HTERT RPE-1 (cell line): ENCODE measurements around the gene ETFA.

Experiments
- in situ Hi-C: fragments of 300-500 bp; cut with MboI; formaldehyde crosslinking; loops from 4 replicates; pipeline ENCODE4 v1.14.3; 2020; ENCODE audit warnings: low sequenced_read_pairs

Gene ETFA

DNA sequence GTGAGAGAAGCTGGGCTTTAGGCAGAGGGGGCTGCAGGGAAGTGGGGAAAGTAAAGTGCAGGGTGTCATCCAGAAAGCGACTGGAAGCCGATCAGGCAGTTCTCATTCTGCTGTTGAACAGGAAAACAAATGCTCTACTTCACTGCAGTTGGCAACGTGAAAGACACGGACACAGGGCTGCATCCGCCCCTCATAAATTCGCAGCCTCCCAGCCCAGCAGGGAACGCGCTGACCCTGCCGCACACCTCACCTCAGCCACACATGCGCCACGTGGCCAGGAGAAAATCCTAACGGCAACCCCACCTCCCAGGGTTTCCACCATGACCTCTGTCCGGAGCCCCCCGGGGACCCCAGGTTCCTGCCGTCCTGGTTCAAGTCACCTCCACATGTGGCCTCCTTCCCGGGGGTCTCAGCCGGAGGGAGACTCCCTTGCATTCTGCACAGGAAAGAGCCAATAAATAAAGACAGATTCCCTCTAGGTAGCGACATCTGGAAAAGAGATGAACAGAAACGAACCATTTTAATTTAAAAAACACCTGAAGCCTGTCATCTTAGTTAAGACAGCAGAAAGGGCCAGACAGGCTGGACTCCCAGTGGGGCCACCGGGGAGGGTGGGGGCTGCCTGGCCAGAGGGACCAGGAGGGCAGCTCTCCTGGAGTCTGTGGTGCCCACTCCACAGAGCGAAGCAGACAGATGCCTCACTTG, 132.8 kb downstream of the ETFA start:
- in situ Hi-C loops: no loop called here

- in situ Hi-C loops: no loop called here
Measured at GRCh38 chr15:76177491-76178040, 133.7 kb downstream of the ETFA start.

GRCh38 chr15:76176487-76177085, 134.7 kb downstream of the ETFA start:
- in situ Hi-C loops: no loop called here

DNA sequence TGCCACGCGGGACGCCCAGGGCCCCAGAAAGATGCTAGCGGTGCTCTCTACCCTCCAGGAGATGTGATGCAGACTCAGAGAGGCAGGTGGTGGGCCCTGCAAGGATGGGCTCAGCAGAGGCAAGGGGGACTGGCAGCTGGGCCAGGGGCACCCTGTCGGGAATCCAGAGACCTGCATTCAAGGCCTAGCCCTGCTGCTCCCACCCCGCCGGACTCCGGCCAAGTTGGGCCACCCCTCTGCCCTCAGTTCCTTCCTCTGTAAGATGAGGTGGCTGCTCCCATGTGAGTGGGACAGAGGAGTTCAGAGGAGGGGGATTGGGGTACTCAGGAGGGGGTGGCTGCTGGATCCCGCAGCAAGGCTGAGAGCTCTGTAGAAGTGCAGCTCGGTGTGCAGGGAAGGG, 135.2 kb downstream of the ETFA start:
- in situ Hi-C loops: no loop called here

GRCh38 chr15:76175442-76175841, 135.8 kb downstream of the ETFA start:
- in situ Hi-C loops: no loop called here

GRCh38 chr15:76174654-76175053, 136.6 kb downstream of the ETFA start:
- in situ Hi-C loops: no loop called here

GRCh38 chr15:76173317-76173834, 137.9 kb downstream of the ETFA start:
- in situ Hi-C loops: no loop called here

- in situ Hi-C loops: no loop called here
Measured at GRCh38 chr15:76172782-76173181, 138.5 kb downstream of the ETFA start.

DNA sequence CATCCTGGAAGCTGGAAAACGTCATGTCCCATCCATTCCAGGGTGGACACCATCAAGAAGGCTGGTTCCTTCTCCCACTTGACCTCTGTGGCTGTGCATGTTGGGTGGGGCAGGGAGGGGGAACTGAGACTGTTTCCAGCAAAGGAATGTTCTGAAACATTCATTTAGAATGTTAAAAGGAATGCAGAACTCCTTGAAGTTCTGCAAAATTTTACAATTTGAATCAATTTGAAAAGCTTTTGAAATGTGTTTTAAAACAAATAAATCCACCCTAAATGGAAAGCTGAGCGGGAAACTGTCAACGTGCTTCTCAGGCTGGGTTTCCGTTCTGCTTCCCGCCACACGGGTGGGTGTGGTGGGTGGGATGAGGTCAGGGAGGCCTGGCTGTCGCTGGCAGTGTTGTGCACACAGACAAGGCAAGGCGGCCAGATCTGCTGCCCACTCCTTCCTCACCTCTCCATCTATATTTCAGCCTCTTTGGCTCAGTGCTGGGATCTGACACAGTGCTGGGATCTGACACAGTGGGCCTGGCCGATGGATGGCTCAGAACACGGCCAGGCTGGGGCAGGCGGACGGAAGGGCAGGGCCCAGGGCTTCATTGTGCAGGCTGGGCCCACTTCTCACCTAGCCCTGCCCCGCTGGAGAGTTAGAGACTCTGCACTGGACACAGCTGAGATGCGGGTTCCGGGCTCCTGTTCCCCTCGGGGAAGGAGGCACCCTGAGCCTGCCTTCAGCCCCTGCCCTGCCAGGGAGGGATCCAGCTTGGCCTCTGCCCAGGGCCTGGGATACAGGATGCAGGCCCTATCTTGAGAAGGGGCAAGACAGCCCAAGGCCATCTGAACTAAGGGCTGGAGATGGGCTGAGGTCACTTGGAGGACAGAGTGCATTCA, 141.1 kb downstream of the ETFA start:
- in situ Hi-C loops: no loop called here

DNA sequence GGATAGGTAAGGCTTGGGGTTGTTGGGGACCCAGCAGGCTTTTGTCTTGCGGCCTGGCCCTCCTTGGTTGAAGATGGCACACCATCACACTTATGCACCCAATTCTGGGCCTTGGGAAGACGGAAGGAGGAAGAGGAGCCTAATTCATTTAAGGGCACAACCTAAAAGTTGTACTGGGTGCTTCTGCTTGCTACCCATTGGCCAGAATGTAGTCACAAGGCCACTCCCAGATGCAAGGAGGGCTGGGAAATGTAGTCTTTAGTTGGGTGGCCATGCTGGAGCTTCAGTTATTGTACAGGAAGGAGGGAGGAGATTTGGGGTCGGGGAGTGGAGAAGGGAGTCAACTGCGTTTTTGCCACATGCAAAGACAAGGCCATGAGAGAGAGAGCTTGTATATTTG, 142.3 kb downstream of the ETFA start:
- in situ Hi-C loops: no loop called here

GRCh38 chr15:76168237-76168984, 142.9 kb downstream of the ETFA start:
- in situ Hi-C loops: no loop called here

DNA sequence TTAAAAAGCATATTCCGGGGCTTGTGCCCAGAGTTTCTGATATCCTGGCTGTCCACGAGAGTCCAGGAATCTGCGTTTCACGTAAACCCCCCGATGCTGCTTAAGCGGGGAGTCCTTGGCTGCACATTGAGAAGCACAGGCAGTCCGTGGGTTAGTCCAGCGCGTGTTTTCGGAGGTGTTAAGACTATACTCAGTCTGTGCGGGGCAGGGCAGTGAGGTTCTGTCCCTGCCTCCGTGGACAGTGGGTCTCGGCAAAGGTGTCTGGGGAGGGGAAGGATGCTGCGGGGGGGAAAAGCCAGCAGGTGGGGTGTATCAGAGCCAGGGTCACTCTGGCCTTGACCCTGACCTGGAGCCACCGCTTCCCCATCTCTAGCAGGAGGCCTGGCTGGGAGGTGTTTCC, 145.3 kb downstream of the ETFA start:
- in situ Hi-C loops: no loop called here
